Measurements from ENCODE around the gene OLIG1. TPM values are rescaled to one million over a fixed set of nuclear protein-coding genes. Genes with fewer than 3 reads are reported as not detected.

OLIG1 gene
- total and polyA plus RNA-seq, 2 of the 4 experiments (the other 2 are of a cell fraction): not detected

- H3K23ac ChIP-seq (ENCODE audit: low read depth, low read length): no peak overlapping the region
- no peak for TF ChIP-seq POLR2A (IDR thresholded peaks at IDR 0.05; ENCODE audit: low read depth, low read length)
- TF ChIP-seq MAFK (IDR thresholded peaks at IDR 0.05; ENCODE audit: low read depth, low read length): no peak
- no peak for TF ChIP-seq CHD1 (IDR thresholded peaks at IDR 0.05; ENCODE audit: low read depth, low read length)
- TF ChIP-seq FOS (IDR thresholded peaks at IDR 0.05; ENCODE audit: low read depth, low read length): no peak
- TF ChIP-seq ELK1 (IDR thresholded peaks at IDR 0.05; ENCODE audit: borderline replicate concordance, low read depth, low read length): no peak
- no peak for TF ChIP-seq RAD21 (IDR thresholded peaks at IDR 0.05; ENCODE audit: low read length)
- no peak for TF ChIP-seq CEBPB (IDR thresholded peaks at IDR 0.05; ENCODE audit: low read depth, low read length)
- no peak for TF ChIP-seq MAZ (IDR thresholded peaks at IDR 0.05; ENCODE audit: borderline replicate concordance, low read depth, low read length)
- no peak for TF ChIP-seq RFX5 (IDR thresholded peaks at IDR 0.05; ENCODE audit: low read depth, low read length)
- no peak for TF ChIP-seq BHLHE40 (IDR thresholded peaks at IDR 0.05; ENCODE audit: low read depth, low read length)
- TF ChIP-seq, protein P1, sequence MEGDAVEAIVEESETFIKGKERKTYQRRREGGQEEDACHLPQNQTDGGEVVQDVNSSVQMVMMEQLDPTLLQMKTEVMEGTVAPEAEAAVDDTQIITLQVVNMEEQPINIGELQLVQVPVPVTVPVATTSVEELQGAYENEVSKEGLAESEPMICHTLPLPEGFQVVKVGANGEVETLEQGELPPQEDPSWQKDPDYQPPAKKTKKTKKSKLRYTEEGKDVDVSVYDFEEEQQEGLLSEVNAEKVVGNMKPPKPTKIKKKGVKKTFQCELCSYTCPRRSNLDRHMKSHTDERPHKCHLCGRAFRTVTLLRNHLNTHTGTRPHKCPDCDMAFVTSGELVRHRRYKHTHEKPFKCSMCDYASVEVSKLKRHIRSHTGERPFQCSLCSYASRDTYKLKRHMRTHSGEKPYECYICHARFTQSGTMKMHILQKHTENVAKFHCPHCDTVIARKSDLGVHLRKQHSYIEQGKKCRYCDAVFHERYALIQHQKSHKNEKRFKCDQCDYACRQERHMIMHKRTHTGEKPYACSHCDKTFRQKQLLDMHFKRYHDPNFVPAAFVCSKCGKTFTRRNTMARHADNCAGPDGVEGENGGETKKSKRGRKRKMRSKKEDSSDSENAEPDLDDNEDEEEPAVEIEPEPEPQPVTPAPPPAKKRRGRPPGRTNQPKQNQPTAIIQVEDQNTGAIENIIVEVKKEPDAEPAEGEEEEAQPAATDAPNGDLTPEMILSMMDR (conservative IDR thresholded peaks at IDR 0.05; ENCODE audit: low read depth, low read length): no peak
- no peak for TF ChIP-seq NFE2L2 (IDR thresholded peaks at IDR 0.05; ENCODE audit: low read depth, low read length)
- ATAC-seq (ENCODE audit: low read depth) (no peak), DNase-seq (no peak)
- H3K9me3 ChIP-seq (ENCODE audit: control insufficient read depth, insufficient read depth, low read length): peaks cover 3% of the 10 kb centered on the region; the same call in 1 of the 2 replicates
- WGBS, 2 experiments (ENCODE audit: extremely low coverage in 2 of 2, insufficient read length in 1 of 2): 4% methylated on average over 31 of the region's 76 CpGs; no CpG with 5 or more reads in 1 of the 2 experiments
- no peak overlapping the region for H4K5ac ChIP-seq (ENCODE audit: low read depth, low read length)
- dilution Hi-C loops (cut with HindIII; ENCODE audit: low sequenced_read_pairs, unreplicated experiment) (no loop called here), in situ Hi-C loops (cut with MboI; ENCODE audit: low sequenced_read_pairs) (no loop called here), intact Hi-C loops (cut with micrococcal nuclease) (no loop called here)
- no peak overlapping the region for H2BK20ac ChIP-seq (ENCODE audit: low read depth, low read length)
- H3K4ac ChIP-seq (ENCODE audit: low read depth, low read length): no peak overlapping the region
- H3K27me3 ChIP-seq (ENCODE audit: control insufficient read depth, insufficient read depth, low read length): peaks cover 65% of the 10 kb centered on the region
- no peak overlapping the region for H2BK5ac ChIP-seq (ENCODE audit: low read depth, low read length, poor library complexity, severe bottlenecking)
- no peak overlapping the region for H2BK120ac ChIP-seq (ENCODE audit: low read depth, low read length)
- peaks cover 4% of the 10 kb centered on the region; the same call in 1 of the 2 replicates for H3K4me1 ChIP-seq (ENCODE audit: control insufficient read depth, insufficient read depth, low read length)
- H4K20me1 ChIP-seq (ENCODE audit: insufficient read depth, low read length): no peaks in the 10 kb centered on the region
- no peaks in the 10 kb centered on the region for H3K36me3 ChIP-seq (ENCODE audit: control insufficient read depth, insufficient read depth, low read length)
- no peak overlapping the region for H3K56ac ChIP-seq (ENCODE audit: extremely low read depth, insufficient read depth, low read length)
- H3K4me3 ChIP-seq (ENCODE audit: insufficient read depth, low read depth, low read length): no peak overlapping the region
- H2AK5ac ChIP-seq (ENCODE audit: low read depth, low read length): no peak overlapping the region
- no peak overlapping the region for H3K14ac ChIP-seq (replicated peaks; ENCODE audit: low read depth, low read length)
- no peak overlapping the region for H2AFZ ChIP-seq (replicated peaks; ENCODE audit: low read length, poor library complexity)
- peak overlapping the region; percentile 11 for H2AK9ac ChIP-seq (replicated peaks; ENCODE audit: low read depth, low read length, poor library complexity)
- H4K91ac ChIP-seq (ENCODE audit: insufficient read depth, low read depth, low read length): no peak overlapping the region
- ChIA-PET POLR2A (ENCODE audit: unreplicated experiment) (no interaction called here), CTCF (interaction anchor here (0.5 kb wide), 1 partner anchor 413 kb away, joined by 4 read pairs; no protein-coding TSS in a partner anchor)
- H3K27ac ChIP-seq (ENCODE audit: insufficient read depth, low read length): no peak overlapping the region
- H3K4me2 ChIP-seq (ENCODE audit: low read depth, low read length): no peak overlapping the region
- no TSS peak for BruUV-seq (replicated peaks)
- no peak overlapping the region for H2BK15ac ChIP-seq (ENCODE audit: low read depth, low read length)
- H3K9ac ChIP-seq (ENCODE audit: low read depth, low read length): no peak overlapping the region
- no peak overlapping the region for H4K8ac ChIP-seq (ENCODE audit: low read depth in 2 of 2, low read length in 2 of 2)
- H3K18ac ChIP-seq (ENCODE audit: low read depth, low read length): no peak overlapping the region
- 0 out of 2 replicates have a peak, but pooled peaks cover 4% of the 10 kb centered on the region for H3K9me1 ChIP-seq (ENCODE audit: insufficient read depth, low read length)
- no peaks in the 10 kb centered on the region for H3K79me1 ChIP-seq (ENCODE audit: low read depth in 1 of 2, low read length in 2 of 2)
These were observed 36.6 kb upstream of the OLIG1 start for GRCh38 chr21:33033094-33033951.
